Right lung (tissue), 5 donors: ENCODE data around the gene MAP3K2. TPM values are rescaled to one million over a fixed set of nuclear protein-coding genes. Genes with fewer than 3 reads are reported as not detected.
"Not testable (repeated sequence)": the region's sequence is repeated elsewhere in the genome, so short reads cannot be mapped to it uniquely, and the experiment has no call there.

ENCODE experiments used
- DNase-seq, 2 donors: peaks; one replicate each; pipeline ENCODE4 v3.0.0-alpha.2; 2013
- polyA plus RNA-seq, 5 donors: library from polyadenylated mRNA; unstranded; fragments of 120-200 nt; gene quantifications; one replicate each; pipeline versions ENCODE4 v1.2.1 to v1.2.3, GENCODE V29; 2013; ENCODE audit warnings: inconsistent platforms in 1 of 5, low replicate concordance in 1 of 5; ENCODE audit not compliant: insufficient read length in 5 of 5, insufficient read depth in 1 of 5

The MAP3K2 gene
- polyA plus RNA-seq, 5 donors = 17.2 to 29.9 (median 25.3) TPM

- DNase-seq = no peak
These were observed 33.5 kb upstream of the MAP3K2 start for GRCh38 chr2:127421116-127421800.

DNA sequence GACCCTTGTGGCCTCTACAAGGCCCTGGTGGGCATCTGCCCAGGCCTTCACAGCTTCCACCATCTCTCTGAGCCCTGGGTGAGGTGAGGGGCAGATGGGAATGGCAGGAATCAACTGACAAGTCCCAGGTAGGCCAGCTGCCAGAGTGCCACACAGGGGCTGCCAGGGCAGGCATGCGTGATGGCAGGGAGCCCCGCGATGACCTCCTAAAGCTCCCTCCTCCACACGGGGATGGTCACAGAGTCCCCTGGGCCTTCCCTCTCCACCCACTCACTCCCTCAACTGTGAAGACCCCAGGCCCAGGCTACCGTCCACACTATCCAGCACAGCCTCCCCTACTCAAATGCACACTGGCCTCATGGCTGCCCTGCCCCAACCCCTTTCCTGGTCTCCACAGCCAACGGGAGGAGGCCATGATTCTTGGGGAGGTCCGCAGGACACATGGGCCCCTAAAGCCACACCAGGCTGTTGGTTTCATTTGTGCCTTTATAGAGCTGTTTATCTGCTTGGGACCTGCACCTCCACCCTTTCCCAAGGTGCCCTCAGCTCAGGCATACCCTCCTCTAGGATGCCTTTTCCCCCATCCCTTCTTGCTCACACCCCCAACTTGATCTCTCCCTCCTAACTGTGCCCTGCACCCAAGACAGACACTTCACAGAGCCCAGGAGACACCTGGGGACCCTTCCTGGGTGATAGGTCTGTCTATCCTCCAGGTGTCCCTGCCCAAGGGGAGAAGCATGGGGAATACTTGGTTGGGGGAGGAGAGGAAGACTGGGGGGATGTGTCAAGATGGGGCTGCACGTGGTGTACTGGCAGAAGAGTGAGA is 32.5 kb upstream of the MAP3K2 start:
- no peak for DNase-seq

- DNase-seq = no peak
These were observed 31.8 kb upstream of the MAP3K2 start for GRCh38 chr2:127419448-127420038.

GRCh38 chr2:127419112-127419430 is 31.3 kb upstream of the MAP3K2 start:
- DNase-seq = no peak

- no peak for DNase-seq
These were observed 30.7 kb upstream of the MAP3K2 start, which contains the start of gene PROC for GRCh38 chr2:127418300-127419111. Gene PROC (plus strand): TSS chr2:127418427. CDS start chr2:127419943, 1,516 bp downstream.

GRCh38 chr2:127417406-127417805 is 29.6 kb upstream of the MAP3K2 start:
- no peak for DNase-seq

DNA sequence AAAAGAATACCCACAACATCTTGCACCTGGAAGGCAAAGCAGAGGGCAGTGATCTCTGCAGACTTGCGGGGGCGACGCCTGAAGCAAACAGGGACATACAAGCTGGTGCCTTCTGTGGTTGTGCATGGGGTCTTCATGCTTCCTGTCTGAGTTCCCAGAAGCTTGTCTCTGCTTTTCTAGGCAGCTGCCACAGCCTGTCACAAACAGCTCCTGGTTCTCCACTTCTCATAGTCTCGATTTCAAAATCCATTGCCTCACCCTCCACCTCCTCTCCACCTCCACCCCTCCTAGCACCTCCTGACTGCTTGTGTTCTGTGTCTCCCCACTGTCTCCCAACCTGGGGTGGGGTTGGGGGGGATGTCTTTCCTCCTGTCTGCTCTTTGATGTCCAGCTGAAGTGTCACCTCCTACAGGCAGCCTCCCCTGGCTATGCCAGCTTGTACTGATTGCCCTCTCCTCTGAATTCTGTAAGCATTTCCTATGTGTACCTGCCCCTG is 28.8 kb upstream of the MAP3K2 start:
- no peak for DNase-seq

DNA sequence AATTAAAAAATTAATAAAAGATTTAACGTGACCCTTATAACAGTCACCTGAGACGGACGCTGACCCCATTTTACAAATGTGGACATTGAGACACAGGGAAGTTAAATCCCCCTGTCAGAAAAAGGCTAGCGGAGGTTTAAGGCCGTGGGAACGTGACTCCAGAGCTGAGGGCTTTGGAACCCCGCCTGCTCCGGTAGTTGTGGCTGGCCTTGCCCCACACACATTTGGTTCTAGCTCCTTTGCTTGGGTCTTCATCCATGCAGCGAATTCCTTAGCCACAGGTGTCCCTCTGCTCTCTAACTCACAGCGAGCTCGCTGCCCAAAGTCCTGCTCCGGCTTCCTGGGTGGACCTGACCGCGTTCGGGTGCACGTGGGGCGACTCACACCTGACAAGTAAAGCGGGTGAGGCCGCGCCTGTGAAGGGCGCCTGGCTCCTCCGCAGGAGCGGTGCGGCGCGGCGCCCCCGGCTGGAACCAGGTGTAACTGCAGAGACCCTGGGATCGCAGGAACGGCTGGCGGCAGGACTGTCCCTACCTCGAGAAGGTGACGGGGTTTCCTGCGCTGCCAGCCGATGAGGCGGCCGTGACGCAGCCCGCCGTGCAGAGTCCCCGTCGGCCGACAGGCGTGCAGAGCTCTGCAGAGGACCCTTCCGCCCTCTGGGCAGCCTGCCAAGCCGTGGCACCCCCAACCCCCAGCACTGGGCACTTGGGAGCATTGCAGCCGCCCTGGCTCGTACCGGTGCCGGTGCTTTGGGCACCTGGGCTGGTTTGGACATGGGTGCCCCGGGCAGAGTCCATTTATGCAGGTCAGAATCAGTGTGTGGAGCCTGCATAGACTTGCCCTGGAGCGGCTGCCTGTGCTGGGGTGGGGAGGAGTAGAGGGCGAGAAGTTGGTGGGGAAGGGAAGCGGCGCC is 28.1 kb upstream of the MAP3K2 start:
- no peak for DNase-seq

GRCh38 chr2:127414638-127415592 is 27.1 kb upstream of the MAP3K2 start:
- no peak for DNase-seq

DNA sequence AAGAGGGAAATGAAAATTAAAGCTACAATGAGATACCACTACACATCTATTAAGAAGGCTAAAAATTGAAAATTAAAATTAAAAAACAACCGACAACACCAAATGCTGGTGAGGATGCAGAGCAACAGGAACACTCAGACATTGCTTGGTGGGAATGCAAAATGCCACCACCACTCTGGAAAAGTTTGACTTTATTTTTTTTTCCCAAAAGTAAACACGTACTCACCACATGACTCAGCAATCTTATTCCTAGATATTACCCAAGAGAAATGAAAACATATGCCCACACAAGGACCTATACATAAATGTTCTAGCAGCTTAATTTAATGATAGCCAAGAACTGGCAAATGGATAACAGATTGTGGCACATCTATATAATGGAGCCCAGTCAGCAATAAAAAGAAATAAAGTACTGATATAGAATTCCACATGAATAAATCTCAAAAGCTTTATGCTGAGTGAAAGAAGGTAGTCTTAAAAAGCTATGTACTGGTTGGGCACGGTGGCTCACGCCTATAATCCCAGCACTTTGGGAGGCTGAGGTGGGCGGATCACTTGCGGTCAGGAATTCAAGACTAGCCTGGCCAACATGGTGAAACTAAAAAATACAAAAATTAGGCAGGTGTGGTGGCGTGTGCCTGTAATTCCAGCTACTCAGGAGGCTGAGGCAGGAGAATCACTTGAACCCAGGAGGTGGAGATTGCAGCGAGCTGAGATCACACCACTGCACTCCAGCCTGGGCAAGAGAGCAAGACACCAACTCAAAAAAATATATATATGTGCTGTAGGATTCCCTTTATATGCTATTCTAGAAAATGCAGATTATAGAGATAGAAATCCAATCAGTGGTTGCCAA is 26.2 kb upstream of the MAP3K2 start:
- no peak for DNase-seq

GRCh38 chr2:127413200-127413599 is 25.4 kb upstream of the MAP3K2 start:
- no peak for DNase-seq

GRCh38 chr2:127411653-127412369 is 24.0 kb upstream of the MAP3K2 start:
- no peak for DNase-seq

DNA sequence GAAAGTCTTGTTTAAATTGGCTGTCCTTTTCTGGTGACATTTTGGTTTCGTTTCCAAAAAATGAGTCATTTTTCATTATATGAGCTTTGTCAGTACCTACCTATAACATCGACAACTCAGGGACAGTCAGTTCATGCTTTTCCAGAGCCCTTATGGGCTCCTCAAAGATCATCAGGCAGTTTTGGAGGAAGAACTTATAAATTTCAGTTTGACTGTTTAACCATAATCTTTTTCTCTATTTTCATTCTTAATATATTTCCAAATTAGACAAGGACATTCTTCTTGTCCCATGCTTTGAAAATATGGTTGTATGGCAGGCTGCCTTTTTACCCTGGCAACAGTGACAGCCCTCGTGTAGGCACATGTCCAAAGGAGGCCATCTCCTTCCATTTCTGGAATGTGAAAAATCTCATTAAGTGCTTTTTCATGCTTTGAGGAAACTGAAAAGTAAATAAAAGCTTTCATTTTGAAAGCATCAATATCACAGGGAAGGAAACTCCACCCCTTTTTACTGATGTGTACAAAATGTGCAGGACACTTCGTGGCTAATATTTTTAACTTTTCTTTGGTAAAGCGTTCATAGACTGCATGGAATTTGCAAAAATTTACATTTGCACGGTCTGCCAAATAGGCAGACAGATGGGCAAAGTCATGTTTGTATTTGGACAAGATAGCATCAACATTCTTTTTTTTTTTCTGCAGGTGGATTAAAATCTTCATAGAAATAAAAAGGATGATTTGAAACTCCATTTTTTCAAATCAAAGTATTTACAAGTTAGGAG is 23.3 kb upstream of the MAP3K2 start:
- peak; percentile 48 to 60 for DNase-seq

DNA sequence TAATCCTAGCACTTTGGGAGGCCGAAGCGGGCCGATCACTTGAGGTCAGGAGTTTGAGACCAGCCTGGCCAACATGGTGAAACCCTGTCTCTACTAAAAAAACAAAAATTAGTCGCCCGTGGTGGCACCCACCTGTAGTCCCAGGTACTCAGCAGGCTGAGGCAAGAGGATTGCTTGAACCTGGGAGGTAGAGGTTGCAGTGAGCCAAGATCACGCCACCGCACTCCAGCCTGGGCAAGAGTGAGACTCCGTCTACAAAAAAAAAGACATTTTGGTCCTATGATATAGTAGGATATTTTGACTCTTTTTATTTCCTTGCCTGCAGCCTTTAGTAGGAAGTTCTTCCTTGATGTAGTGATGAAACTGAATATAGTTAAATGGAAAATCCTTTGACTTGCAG is 21.9 kb upstream of the MAP3K2 start:
- not testable (repeated sequence) for DNase-seq

- no peak for DNase-seq
These were observed 21.0 kb upstream of the MAP3K2 start for GRCh38 chr2:127408807-127409099.

GRCh38 chr2:127408004-127408806 is 20.4 kb upstream of the MAP3K2 start:
- peak; percentile 89 to 92 for DNase-seq
